Kidney epithelial cell (primary cell): ENCODE measurements around the gene KCNK13. TPM values are rescaled to one million over a fixed set of nuclear protein-coding genes. Genes with fewer than 3 reads are reported as not detected.

Source experiments
- DNase-seq: peaks from one replicate; pipeline ENCODE4 v3.0.0-alpha.2; 2010; ENCODE audit warnings: low read depth
- H3K27me3 ChIP-seq: 2 replicates; pipeline ENCODE4 v1.6.0; 2011; ENCODE audit warnings: low read length; ENCODE audit not compliant: control insufficient read depth, insufficient read depth
- H3K36me3 ChIP-seq: 2 replicates; pipeline ENCODE4 v1.5.1; 2011; ENCODE audit warnings: low read length; ENCODE audit not compliant: control insufficient read depth, insufficient read depth
- H3K4me3 ChIP-seq: 2 replicates; pipeline ENCODE4 v1.5.1; 2011; ENCODE audit warnings: low read depth, mild to moderate bottlenecking, control low read depth, low read length
- CTCF ChIP-seq: IDR thresholded peaks from 2 replicates; pipeline ENCODE4 v1.5.1; 2011; ENCODE audit warnings: mild to moderate bottlenecking, moderate library complexity, low read length, control low read depth, inconsistent platforms; ENCODE audit not compliant: insufficient read depth, poor library complexity, severe bottlenecking
- total RNA-seq: library from RNA; depleted of rRNA; stranded (reverse); fragments of >200 nt; gene quantifications from 2 replicates; pipeline ENCODE4 v1.2.3, GENCODE V29; 2015

The KCNK13 gene
- total RNA-seq, 1 donor from 2014 or later = 0.13 TPM

- no peak for TF ChIP-seq CTCF
These were observed 118.3 kb downstream of the KCNK13 start for GRCh38 chr14:90179809-90180779.

GRCh38 chr14:90184094-90184493 lies 122.3 kb downstream of the KCNK13 start:
- no peaks in the 10 kb centered on the region for H3K27me3 ChIP-seq
- H3K4me3 ChIP-seq = no peak overlapping the region
- no peaks in the 10 kb centered on the region for H3K36me3 ChIP-seq
- DNase-seq = no peak
- no peak for TF ChIP-seq CTCF

More at GRCh38 chr14:90179809-90180779, 118.3 kb downstream of the KCNK13 start:
- Histone ChIP-seq H3K36me3 (no peaks in the 10 kb centered on the region), H3K27me3 (no peaks in the 10 kb centered on the region), H3K4me3 (no peak overlapping the region)
- DNase-seq = no peak

- TF ChIP-seq CTCF = no peak
- Histone ChIP-seq H3K4me3 (no peak overlapping the region), H3K27me3 (no peaks in the 10 kb centered on the region), H3K36me3 (no peaks in the 10 kb centered on the region)
- no peak for DNase-seq
These were observed 122.9 kb downstream of the KCNK13 start for GRCh38 chr14:90184571-90185266.

- TF ChIP-seq CTCF = no peak
- DNase-seq = no peak
- no peak overlapping the region for H3K4me3 ChIP-seq
- H3K36me3 ChIP-seq = no peaks in the 10 kb centered on the region
- H3K27me3 ChIP-seq = no peaks in the 10 kb centered on the region
These were observed 126.8 kb downstream of the KCNK13 start for GRCh38 chr14:90188588-90188987.

- Histone ChIP-seq H3K36me3 (no peaks in the 10 kb centered on the region), H3K4me3 (no peak overlapping the region), H3K27me3 (no peaks in the 10 kb centered on the region)
- DNase-seq = no peak
- no peak for TF ChIP-seq CTCF
These were observed 129.4 kb downstream of the KCNK13 start for GRCh38 chr14:90191154-90191553.
